NCI-H1694 treated with DMSO at 0.1 percent for 48 hours (cell line): ENCODE measurements around the gene GNPDA1.

ENCODE experiments used
- DNase-seq: peaks from one replicate; lab custom pipeline; 2025; lab: John Stamatoyannopoulos, UW

Gene GNPDA1

DNA sequence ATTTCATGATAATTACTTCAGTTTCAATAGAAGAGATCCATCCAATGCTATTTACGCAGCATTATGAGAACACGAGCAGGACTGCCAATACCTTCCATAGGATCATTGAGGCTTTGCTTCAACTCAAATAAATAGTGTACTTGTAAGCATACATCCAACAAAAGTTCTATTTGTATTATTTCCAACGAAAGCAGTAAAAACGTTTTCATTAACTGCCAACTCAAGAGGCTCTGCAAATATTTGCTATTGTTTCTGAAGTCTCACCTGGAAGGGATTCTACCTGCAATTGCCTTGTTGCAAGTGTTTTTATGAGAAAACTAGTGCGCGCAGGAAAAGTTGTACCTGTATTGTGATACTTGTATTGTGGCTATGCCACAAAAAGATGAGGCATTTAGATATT, 11.0 kb upstream of the GNPDA1 start:
- DNase-seq, result no peak

DNA sequence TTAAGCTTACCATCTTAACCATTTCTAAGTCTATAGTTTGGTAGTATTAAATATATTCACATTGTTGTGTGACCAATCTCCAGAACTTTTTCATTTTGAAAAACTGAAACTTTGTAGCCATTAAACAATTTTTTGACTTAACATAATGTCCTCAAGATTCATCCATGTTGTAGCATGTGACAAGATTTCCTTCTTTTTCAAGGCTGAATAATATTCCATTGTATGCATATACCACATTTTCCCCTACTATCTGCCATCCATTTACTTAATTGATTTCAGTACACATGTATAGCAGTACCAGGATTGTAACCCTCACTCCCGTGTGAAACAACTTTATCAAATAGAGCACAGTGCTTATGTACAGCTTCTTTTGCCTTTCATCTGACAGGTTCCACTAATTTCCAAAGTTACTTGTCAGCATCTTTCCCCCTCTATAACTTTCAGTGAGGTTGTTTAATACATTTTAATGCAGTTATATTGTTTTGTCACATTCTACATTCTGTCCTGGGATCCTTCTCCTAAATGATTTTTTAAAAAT, 7.4 kb upstream of the GNPDA1 start:
- no peak for DNase-seq

DNA sequence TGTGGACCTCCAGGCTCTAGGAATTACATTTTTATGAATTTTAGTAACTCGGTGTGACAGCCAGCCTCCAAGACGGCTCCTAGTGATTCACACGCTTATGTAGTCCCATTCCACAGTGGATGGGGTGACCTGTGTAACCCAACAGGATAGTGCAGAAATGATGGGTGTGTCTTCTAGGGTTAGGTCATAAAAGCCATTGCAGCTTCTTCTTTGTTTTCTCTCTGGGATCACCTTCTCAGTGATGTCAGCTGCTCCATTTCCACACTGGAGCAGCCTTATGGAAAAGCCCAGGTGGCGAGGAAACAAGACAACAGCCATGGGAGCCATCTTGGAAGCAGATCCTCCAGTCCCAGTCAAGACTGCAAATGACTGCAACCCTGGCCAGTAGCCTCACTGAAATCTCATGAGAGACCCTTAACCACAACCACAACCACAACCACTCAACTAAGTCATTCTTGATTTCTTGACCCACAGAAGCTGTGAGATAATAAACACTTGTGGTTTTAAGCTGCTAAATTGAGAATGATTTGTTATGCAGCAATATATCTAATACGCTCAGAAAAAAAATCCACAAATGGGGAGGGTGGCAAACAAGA, 5.1 kb upstream of the GNPDA1 start:
- no peak for DNase-seq

DNA sequence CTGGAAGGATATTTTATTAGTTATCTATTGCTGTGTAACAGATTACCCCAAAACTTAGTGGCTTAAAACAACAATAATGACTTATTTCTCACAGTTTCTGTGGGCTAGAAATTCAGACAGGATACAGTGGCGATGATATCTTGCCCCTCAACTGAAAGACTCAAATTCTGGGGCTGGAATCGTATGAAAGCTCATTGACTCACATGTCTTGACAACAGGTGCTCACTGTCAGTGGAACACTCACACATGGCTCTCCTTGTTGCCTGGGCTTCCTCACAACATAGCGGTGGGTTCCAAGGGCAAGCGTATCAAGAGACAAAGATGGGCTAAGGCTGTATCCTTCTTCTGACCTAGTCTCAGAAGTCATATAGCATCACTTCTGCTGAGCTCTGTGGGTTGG, 3.7 kb upstream of the GNPDA1 start:
- DNase-seq, result no peak

DNA sequence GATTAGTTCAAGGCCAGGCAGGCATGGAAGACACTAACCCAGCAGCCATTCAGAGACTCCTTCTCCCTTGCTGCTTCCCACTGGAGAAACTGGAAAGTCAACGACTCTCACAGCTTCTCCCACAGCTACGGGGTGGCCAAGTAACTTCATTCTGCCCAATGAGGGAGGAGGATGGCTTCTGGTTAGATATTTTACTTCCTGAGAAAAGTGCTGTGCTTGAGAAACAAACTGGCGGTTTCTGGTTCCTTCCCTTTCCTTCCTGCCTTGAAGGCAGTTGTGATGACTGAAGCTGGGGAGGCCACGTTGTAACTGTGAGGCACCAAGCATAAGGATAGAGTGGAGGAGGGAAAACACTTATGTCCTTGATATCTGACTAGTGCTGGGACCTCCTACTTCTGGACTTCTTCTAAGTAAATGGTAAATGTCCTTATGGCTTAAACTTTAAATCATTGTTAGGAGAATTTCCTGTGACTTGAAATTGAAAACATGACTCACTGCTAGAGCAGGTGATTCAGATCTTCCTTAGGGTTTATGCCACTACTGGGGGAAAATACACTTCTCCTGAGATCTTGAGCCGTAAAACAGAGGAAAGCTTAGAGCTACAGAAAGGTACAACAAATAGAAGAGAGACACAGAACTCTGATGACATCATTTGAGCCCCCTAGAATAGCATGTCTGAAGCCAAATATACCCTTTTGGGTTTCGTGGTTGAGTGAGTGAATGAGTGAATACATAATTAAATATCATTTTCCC, 3.1 kb upstream of the GNPDA1 start:
- no peak for DNase-seq

DNA sequence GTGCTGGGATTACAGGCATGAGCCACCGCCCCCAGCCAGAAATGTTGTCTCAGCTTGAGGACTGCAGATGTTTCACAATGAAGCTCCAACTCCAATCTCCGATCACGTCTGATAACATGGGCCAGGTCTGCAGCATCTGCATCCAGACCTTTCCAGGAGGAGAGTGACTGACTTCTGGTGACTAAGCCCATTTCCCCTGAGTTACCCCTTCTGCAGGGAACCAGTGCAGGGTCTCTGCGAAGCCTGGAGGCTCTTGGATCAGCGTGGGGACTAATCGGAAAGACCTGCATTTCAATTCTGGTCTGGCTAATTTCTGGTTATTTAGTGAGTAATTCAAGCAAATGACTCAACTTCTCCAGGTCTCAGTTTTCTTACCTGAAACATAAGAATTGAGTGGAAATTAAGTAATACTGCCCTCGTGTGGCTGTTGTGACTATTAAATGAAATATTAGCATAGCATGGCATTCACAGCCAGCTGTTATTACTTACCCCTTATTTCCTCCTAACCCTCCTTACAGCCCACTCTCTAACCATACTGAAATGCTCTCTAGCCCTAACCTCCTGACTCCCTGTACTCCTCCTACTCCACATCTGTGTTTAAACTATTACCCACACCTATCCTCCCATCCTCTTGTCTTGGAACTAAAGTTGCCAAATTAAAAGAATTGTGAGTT, 2.2 kb upstream of the GNPDA1 start:
- peak; percentile 37 for DNase-seq

DNA sequence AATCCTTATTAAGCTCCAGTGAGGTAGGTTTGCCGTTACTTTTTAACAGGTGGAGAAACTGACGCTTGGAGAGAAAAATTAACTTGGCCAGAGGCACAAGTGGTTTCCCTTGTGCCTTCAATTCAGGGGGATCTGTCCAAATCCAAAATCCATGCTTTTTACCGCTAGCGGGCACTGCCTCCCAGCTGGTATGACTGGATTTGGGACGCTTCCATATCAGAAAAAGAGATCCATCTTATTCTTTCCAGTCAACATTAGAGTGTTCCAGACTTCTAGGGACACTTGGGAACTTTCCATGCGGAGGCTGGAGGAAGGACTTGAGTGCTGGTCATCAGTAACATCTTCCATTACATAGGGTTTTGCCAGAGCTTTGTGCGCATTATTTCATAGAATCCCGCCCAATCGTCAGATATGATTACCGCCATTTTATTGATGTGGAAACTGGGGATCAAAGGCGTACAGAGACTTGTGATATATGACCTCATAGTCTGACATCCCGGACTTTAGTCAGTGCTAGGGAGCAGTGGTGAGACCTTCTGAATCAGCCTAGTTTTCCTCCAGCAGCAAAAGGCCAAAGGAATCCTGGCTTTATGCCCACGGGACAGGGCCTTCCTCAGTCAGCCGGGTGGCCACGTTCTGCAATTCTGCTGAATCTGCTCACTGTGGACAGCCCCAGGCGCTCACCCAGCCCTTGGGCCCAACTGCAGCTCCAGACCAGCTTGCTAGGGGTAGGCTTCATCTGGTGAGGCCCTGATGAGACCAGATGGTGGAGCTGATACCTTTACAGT, 1.1 kb upstream of the GNPDA1 start:
- DNase-seq, result no peak

DNA sequence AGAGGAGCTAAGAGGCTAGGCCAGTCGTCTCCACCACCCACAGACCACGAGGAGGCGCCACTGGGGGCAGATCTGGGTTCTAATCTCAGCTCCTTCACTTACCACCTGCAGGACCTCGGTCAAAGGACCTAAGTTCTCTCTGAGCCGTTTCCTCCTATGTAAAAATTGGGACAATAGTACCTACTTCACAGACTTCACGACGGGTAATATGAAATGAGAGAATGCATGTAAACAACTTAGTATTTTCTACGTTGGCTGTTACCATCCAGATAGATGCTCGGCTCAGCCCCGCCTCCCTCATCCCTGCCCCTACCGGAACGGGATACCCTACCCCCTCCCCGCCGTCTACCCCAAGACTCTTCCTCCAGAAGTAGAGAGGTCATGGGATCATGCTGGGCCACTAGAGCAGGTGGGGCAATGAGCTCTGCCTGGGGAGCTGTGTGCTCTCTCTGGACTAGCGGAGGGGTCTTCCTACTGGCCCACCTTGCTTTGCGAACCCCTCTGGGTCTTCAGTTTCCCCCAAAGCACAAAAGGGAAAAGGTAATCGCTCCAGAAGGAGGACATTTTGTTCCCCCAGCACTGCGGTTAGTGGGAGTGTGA, 541 bp downstream of the GNPDA1 start:
- peak; percentile 26 for DNase-seq

DNA sequence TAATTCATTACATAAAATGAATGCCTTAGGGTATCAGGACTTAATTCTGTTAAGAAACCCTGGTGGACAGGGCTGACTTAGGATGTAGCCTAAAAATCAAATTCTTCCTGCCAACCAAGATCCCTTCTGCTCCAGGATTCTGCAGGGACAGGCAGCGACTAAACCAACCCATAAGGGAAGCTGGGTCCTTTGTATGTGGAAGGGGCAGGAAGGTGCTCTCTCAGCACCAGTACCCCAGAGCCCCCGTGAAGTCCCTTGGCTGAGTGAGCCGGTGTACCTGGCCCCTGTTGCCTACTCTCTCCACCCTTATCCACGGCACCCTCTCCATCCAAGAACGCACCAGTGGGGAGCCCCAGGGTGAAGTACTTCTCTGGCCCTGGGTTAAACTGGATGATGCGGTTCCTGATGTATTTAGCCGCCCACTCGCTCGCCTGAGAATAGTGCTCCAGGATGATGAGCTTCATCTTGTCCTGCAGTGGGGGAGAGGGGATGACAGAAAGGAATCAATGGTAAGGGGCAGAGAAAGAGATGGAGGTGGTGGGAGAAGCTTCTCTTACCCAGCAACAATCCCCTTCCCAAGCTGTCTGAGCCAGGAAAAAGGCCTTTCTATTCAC, 1.1 kb downstream of the GNPDA1 start:
- no peak for DNase-seq

DNA sequence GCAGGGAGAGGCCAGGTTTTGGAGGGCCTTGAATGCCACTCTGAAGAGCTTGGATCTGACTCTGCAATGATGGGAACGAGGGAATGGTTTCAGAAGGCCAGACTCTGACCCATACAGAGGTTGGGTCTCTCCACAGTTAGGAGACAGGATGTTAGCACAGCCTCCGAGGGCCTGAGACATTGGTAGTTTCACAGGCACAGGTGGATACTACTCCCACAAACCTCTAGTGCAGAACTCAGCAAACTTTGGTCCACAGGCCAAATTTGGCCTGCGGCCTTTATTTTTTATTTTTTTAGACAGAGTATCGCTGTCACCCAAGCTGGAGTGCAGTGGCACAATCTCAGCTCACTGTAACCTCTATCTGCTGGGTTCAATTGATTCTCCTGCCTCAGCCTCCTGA, 2.9 kb downstream of the GNPDA1 start:
- no peak for DNase-seq

DNA sequence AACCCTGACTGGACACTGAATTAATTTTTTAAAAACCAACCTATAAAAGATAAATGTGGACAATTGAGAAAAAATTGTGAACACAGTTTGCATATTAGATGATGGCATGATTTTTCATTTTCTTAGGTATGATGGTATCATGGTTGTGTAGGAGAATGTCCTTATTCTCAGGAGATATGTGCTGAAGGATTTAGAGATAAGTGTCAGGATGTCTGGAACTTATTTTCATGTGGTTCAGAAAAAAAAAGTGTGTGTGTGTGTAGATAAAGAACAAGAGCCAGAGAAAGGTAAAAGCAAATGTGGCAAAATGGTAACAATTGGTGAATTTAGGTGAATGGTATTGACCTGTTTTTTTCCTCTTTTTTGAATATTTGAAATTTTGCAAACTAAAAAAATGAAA, 4.0 kb downstream of the GNPDA1 start:
- no peak for DNase-seq

DNA sequence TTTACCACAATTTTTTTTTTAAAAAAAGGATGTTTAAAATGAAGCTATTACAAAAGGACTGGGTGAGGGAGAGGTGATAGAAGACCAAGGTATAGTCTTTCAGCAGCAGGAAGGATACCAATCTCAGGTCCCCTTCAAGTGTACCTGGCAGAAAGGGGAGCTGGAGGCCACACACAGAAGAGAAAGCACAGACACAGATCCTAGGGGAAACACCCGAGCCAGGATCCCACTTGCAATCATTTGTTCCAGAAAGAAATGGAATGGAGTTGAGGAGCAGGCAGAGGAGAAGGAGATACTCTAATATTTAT, 5.6 kb downstream of the GNPDA1 start:
- DNase-seq, result no peak

DNA sequence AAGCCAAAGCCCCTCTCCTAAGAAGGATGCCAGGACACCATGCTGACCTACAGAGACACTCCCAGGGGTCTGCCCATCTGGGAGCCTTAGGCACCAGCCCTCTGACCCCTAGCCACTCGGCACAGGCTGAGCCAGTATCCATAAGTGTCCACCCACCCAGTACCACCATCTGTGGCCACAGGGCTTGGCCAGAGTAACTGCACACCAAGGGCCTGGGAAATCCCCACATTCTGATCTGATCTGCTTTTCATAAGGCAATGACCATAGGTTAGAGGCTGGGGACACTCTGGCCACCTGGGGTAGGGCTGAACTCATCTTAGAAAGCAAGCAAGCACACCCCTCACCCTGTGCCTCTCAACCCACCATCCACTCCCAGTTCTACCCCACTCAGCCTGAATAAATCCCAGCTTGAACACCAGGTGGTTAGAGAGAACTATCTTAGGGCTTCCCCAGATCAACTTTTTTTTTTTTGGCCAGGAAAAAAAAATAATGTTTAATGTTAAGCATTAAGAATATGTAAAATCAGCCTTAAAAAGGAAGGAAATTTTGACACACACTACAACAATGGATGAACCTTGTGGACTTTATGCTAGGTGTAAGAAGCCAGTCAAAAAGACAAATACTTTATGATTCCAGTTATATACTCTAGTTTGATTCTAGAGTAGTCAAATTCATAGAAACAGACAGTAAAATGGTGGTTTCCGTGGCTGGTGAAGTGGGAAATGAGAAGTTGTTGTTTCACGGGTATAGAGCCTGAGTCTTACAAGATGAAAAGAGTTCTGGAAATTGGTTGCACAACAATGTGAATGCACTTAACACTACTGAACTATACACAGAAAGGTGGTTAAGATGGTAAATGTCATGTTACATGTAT, 6.2 kb downstream of the GNPDA1 start:
- DNase-seq, result no peak

DNA sequence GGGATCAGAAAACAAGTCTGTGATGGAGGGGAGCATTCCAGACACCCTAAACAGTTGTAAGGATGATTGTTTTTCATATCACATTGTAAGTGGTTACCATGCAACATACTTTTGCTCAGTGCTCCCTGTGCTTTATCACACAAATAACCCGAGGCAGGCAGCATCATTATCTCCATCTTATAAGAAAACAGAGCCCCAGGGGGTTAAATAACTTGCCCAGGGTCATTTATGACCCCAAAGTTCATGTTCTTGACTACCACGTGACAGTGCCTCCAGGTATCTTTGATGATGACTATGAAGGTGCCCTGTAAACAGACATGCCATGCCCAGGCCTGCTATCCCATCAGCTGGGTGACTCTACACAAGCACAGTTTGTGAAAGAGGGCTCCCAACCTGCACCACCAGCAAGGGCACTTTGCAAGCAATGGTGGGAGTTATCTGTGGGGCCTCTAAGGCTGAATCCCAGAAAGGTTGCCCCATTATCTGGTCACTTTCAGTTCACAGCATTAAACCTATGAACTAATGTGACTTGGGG, 9.5 kb downstream of the GNPDA1 start:
- DNase-seq, result no peak

DNA sequence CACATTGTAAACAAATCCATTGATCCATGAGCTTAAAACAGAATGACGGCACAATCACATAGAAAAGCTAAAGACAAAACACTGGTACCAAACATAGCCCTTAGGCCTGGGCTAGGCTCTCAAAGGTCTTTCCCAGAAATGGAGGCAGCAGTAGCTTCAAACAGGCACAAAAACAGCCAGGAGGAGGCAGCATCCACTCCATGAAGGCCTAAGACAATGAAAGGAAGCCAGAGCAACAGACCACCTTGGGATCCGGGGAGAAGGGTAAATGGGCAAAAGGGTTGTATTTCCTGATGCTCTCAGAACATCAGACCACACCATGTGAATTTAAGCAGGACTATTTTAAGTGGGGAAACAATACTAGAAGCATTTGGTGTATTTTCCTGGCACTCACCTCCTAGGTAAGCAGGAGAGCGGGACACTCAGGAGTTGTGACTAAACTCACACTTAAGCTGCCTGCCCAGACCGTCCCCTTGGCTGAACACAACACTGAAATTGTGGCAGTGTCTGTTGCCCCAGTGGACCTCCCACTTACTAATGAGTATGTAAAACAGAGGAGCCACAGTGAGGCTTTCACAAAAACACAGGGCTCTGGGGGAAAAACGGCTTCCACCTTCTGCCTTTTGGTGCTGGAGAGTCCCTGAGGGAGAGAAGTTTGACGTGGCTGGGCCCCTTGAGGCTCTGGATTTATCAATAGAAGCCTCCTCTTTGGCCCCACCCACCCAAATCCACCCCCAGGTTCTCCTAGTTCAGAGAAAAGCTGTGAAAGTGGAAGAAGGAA, 11.9 kb downstream of the GNPDA1 start:
- DNase-seq, result no peak

DNA sequence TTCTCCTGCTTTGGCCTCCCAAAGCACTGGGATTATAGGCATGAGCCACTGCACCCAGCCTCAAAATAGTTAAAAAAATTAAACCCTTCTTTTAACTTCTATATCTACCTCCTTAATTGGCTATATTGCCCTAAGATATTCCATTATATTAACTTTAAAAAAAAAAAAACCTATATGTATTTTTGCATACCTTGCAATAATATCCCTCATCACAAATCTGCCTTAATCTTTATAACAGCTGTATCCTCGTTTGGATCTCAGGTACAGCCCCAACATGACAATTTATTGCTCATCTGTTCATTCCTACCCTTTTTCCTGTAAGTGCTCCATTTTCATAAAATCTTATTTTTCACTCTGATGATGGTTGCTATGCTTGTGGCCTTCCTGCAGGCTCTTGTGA, 12.7 kb downstream of the GNPDA1 start:
- DNase-seq, result no peak

DNA sequence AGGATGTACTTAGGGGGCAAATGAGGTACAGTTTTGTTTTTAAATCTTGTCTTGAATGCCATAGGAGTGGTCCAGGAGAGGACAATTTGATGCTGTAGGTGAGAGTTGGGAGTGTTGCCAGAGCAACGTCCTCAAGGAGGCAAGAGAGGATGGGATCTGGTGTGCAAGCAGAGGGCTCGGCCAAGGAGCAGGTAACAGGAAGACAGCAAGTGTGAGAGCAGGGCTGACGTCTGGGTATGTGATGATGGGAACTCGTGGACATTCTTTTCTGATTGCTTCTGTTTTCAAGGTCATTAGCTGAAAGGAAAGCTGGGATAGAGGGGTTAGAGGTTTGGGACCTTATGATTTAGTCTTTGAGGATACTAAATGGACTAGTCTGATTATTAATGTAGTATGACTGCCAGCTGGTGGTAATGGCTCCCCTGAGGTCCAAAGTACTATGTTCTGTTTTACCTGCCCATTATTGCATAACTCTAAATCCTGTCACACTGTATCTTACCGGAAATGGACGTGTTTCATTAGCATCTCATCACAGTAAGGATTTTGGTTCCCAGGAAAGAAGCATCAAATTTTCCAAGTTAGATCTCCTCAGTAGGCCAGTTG, 15.4 kb downstream of the GNPDA1 start:
- no peak for DNase-seq

DNA sequence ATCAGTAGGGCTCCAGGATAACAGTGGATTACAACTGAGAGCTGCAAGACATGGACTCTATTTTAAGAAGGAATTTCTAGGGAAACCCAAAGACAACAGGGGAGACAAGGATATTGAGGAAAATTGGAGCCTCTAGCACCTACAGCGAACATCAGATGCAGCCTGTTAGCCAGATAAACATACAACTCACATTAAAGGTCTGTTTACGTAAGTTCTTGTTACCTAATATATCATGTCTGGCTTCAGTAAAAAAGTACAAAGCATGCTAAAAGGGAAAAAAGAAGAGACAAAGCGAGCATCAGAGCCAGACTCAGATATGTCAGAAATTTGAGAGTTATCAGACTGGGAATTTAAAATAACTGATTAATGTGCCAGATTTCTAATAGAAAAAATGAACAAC, 17.2 kb downstream of the GNPDA1 start:
- DNase-seq, result no peak

DNA sequence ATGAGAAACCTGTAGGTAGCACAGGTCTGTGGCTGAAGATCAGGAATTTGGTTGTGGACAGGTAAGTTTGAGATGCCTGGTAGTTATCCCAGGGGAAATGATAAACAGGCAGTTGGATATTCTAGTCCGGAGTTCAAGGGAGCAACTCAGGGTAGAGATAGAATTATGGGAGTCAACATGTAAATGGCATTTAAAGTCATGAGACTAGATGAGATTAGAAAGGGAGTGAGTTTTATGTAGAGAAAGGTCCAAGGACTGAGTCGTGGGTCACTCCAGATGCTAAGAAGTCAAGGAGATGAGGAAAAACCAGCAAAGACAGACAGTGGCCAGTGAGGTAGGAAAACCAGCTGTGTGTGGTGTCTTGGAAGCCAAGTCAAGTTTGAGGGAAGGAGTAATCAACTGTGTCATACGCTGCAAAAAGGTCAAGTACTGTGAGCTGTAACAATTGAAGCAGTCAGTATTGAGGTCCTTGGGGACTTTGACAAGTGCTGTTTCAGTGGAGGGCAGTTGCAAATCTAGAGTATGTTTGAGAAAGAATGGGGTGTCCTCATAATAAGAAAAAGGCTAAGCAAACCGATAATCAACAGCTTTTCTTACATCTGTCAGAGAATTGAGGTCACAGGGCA, 18.2 kb downstream of the GNPDA1 start:
- no peak for DNase-seq
